ENCODE results near the gene MGAT5.

- TF ChIP-seq NR3C1 (CRISPR knock-in tag; conservative IDR thresholded peaks at IDR 0.05; ENCODE audit: low read depth) (no peak), CTCF (IDR thresholded peaks at IDR 0.05) (no peak), MAX (CRISPR knock-in tag; IDR thresholded peaks at IDR 0.05) (no peak), IRF1 (CRISPR knock-in tag; IDR thresholded peaks at IDR 0.05) (no peak), GABPB1 (CRISPR knock-in tag; IDR thresholded peaks at IDR 0.05) (no peak), E2F1 (CRISPR knock-in tag; IDR thresholded peaks at IDR 0.05) (no peak), FOXK1 (CRISPR knock-in tag; IDR thresholded peaks at IDR 0.05) (no peak), KAT7 (CRISPR knock-in tag; IDR thresholded peaks at IDR 0.05; ENCODE audit: borderline replicate concordance) (no peak), AFF4 (CRISPR knock-in tag; IDR thresholded peaks at IDR 0.05; ENCODE audit: borderline replicate concordance) (no peak)
Observed at GRCh38 chr2:134405611-134406081, 151.8 kb downstream of the MGAT5 start.
